ENCODE results near the gene THOC6. TPM values are rescaled to one million over a fixed set of nuclear protein-coding genes. Genes with fewer than 3 reads are reported as not detected.

The THOC6 gene
- total RNA-seq, 5 donors from 2014 or later (not counting 1 experiment from before 2014, with no cell fraction given): 23.7 to 32.8 (median 31.7) TPM

GRCh38 chr16:3017344-3017743, 6.5 kb upstream of the THOC6 start:
- no peak for DNase-seq

GRCh38 chr16:3017794-3018506, 5.9 kb upstream of the THOC6 start, which contains the start of gene CLDN6:
CLDN6 (minus strand) TSS chr16:3018183; CDS start chr16:3016021, 2,162 bp downstream.
- peaks cover 0 to 37% of the 10 kb centered on the region in 2 experiments for H3K27me3 ChIP-seq (replicated peaks in 1 of 2; ENCODE audit: control insufficient read depth in 2 of 2, extremely low read depth in 1 of 2, insufficient read depth in 2 of 2, low read length in 1 of 2)
- Mint-ChIP-seq H3K36me3 (no peaks in the 10 kb centered on the region), H3K27ac (no peak within 1 kb of the TSS), H3K4me1 (peaks cover 25 to 38% (median 31%) of the 10 kb centered on the region in 3 donors), H3K27me3 (peaks cover 0 to 13% of the 10 kb centered on the region in 2 donors), H3K4me3 (peak within 1 kb of the TSS in 2 of 3 donors; percentile 22 to 24), H3K9me3 (no peaks in the 10 kb centered on the region)
- no peaks in the 10 kb centered on the region for H3K36me3 ChIP-seq (ENCODE audit: control insufficient read depth in 2 of 2, extremely low read depth in 1 of 2, insufficient read depth in 1 of 2, low read length in 1 of 2)
- no peak within 1 kb of the TSS for H3K27ac ChIP-seq (ENCODE audit: low read length)
- no peak within 1 kb of the TSS for H3K4me3 ChIP-seq (ENCODE audit: control insufficient read depth in 1 of 2, extremely low read depth in 1 of 2, low read length in 1 of 2)
- peaks cover 16 to 54% of the 10 kb centered on the region in 2 experiments for H3K4me1 ChIP-seq (ENCODE audit: control insufficient read depth in 1 of 2, extremely low read depth in 1 of 2, insufficient read depth in 2 of 2, low read length in 2 of 2)
- ChIA-PET CTCF (no interaction called here), POLR2A (no interaction called here)
- ATAC-seq (replicated peaks in 1 of 4) (no peak), DNase-seq (peak in 3 of 35 experiments; percentile 26 to 48 (median 29))
- no peaks in the 10 kb centered on the region for H3K9me3 ChIP-seq
- WGBS (ENCODE audit: insufficient coverage): 12% methylated on average over 22 of the region's 52 CpGs

More at GRCh38 chr16:3017344-3017743, 6.5 kb upstream of the THOC6 start:
- Mint-ChIP-seq H3K9me3 (no peaks in the 10 kb centered on the region), H3K27ac (no peak overlapping the region), H3K27me3 (peaks cover 0 to 16% of the 10 kb centered on the region in 2 donors), H3K36me3 (no peaks in the 10 kb centered on the region), H3K4me1 (peaks cover 19 to 32% (median 28%) of the 10 kb centered on the region in 3 donors), H3K4me3 (no peak overlapping the region)
- H3K27me3 ChIP-seq (replicated peaks in 1 of 2; ENCODE audit: control insufficient read depth in 2 of 2, extremely low read depth in 1 of 2, insufficient read depth in 2 of 2, low read length in 1 of 2): peaks cover 0 to 42% of the 10 kb centered on the region in 2 experiments
- H3K4me3 ChIP-seq (ENCODE audit: control insufficient read depth in 1 of 2, extremely low read depth in 1 of 2, low read length in 1 of 2): no peak overlapping the region
- ChIA-PET POLR2A (no interaction called here), CTCF (no interaction called here)
- H3K27ac ChIP-seq (ENCODE audit: low read length): no peak overlapping the region
- no peaks in the 10 kb centered on the region for H3K36me3 ChIP-seq (ENCODE audit: control insufficient read depth in 2 of 2, extremely low read depth in 1 of 2, insufficient read depth in 1 of 2, low read length in 1 of 2)
- H3K4me1 ChIP-seq (ENCODE audit: control insufficient read depth in 1 of 2, extremely low read depth in 1 of 2, insufficient read depth in 2 of 2, low read length in 2 of 2): peaks cover 16 to 54% of the 10 kb centered on the region in 2 experiments
- 93% methylated on average over 20 of the region's 20 CpGs for WGBS (ENCODE audit: insufficient coverage)
- no peak for ATAC-seq (replicated peaks in 1 of 4)
- no peaks in the 10 kb centered on the region for H3K9me3 ChIP-seq

GRCh38 chr16:3019594-3020246, 4.1 kb upstream of the THOC6 start:
- peaks cover 38 to 51% (median 44%) of the 10 kb centered on the region in 3 donors for H3K4me1 Mint-ChIP-seq
- peaks cover 21 to 69% of the 10 kb centered on the region in 2 experiments for H3K4me1 ChIP-seq (ENCODE audit: control insufficient read depth in 1 of 2, extremely low read depth in 1 of 2, insufficient read depth in 2 of 2, low read length in 2 of 2)
- no peak for DNase-seq
- POLR2A ChIA-PET: interaction anchor here in 1 of 2 donors (0.6 kb wide), 1 partner anchor 500 kb away, joined by 3 read pairs; no protein-coding TSS in a partner anchor
- peaks cover 0 to 22% of the 10 kb centered on the region in 2 experiments for H3K27me3 ChIP-seq (replicated peaks in 1 of 2; ENCODE audit: control insufficient read depth in 2 of 2, extremely low read depth in 1 of 2, insufficient read depth in 2 of 2, low read length in 1 of 2)
- no peaks in the 10 kb centered on the region for H3K9me3 Mint-ChIP-seq
- peak overlapping the region; percentile 76 to 83 (median 80) for H3K4me3 Mint-ChIP-seq
- WGBS (ENCODE audit: insufficient coverage): 28% methylated on average over 37 of the region's 40 CpGs
- no peaks in the 10 kb centered on the region for H3K36me3 ChIP-seq (ENCODE audit: control insufficient read depth in 2 of 2, extremely low read depth in 1 of 2, insufficient read depth in 1 of 2, low read length in 1 of 2)
- no peak overlapping the region for H3K27ac ChIP-seq (ENCODE audit: low read length)
- CTCF ChIA-PET: interaction anchor here in 1 of 2 donors (0.6 to 1.4 kb wide), 4 partner anchors 8 to 114 kb away, joined by 3 to 8 read pairs (median 4); no protein-coding TSS in a partner anchor
- H3K9me3 ChIP-seq: no peaks in the 10 kb centered on the region
- peak overlapping the region; percentile 59 to 64 for H3K4me3 ChIP-seq (ENCODE audit: control insufficient read depth in 1 of 2, extremely low read depth in 1 of 2, low read length in 1 of 2)
- no peak for ATAC-seq (replicated peaks in 1 of 4)
- peak overlapping the region; percentile 59 to 75 for H3K27ac Mint-ChIP-seq
- H3K36me3 Mint-ChIP-seq: peaks cover 3% of the 10 kb centered on the region
- peaks cover 0 to 7% of the 10 kb centered on the region in 2 donors for H3K27me3 Mint-ChIP-seq

GRCh38 chr16:3020247-3020603, 3.6 kb upstream of the THOC6 start, which contains the start of gene TNFRSF12A:
TNFRSF12A (plus strand) TSS chr16:3020368; CDS start chr16:3020398, 30 bp downstream.
- Mint-ChIP-seq H3K27me3 (peaks cover 0 to 7% of the 10 kb centered on the region in 2 donors), H3K4me3 (peak within 1 kb of the TSS; percentile 80 to 91 (median 83)), H3K27ac (peak within 1 kb of the TSS; percentile 89 to 99), H3K4me1 (peaks cover 38 to 53% (median 44%) of the 10 kb centered on the region in 3 donors), H3K9me3 (no peaks in the 10 kb centered on the region), H3K36me3 (peaks cover 3% of the 10 kb centered on the region)
- peak in 31 of 35 experiments; percentile 18 to 85 (median 41) for DNase-seq
- Histone ChIP-seq H3K9me3 (no peaks in the 10 kb centered on the region), H3K4me3 (ENCODE audit: control insufficient read depth in 1 of 2, extremely low read depth in 1 of 2, low read length in 1 of 2) (peak within 1 kb of the TSS; percentile 59 to 64), H3K27ac (ENCODE audit: low read length) (peak within 1 kb of the TSS; percentile 85), H3K4me1 (ENCODE audit: control insufficient read depth in 1 of 2, extremely low read depth in 1 of 2, insufficient read depth in 2 of 2, low read length in 2 of 2) (peaks cover 21 to 74% of the 10 kb centered on the region in 2 experiments), H3K36me3 (ENCODE audit: control insufficient read depth in 2 of 2, extremely low read depth in 1 of 2, insufficient read depth in 1 of 2, low read length in 1 of 2) (peaks cover 0 to 1% of the 10 kb centered on the region in 2 donors), H3K27me3 (replicated peaks in 1 of 2; ENCODE audit: control insufficient read depth in 2 of 2, extremely low read depth in 1 of 2, insufficient read depth in 2 of 2, low read length in 1 of 2) (peaks cover 0 to 22% of the 10 kb centered on the region in 2 experiments)
- ATAC-seq (replicated peaks in 1 of 4): peak; percentile 5 to 26 (median 12)
- CTCF ChIA-PET: interaction anchor here in 1 of 2 donors (0.6 to 1.4 kb wide), 5 partner anchors 8 to 113 kb away, joined by 3 to 8 read pairs (median 3); no protein-coding TSS in a partner anchor
- 0% methylated on average over 36 of the region's 49 CpGs for WGBS (ENCODE audit: insufficient coverage)
- POLR2A ChIA-PET: no interaction called here

- peaks cover 0 to 7% of the 10 kb centered on the region in 2 donors for H3K36me3 ChIP-seq (ENCODE audit: control insufficient read depth in 2 of 2, extremely low read depth in 1 of 2, insufficient read depth in 1 of 2, low read length in 1 of 2)
- H3K4me3 ChIP-seq (ENCODE audit: control insufficient read depth in 1 of 2, extremely low read depth in 1 of 2, low read length in 1 of 2): peak overlapping the region; percentile 58 to 59
- H3K36me3 Mint-ChIP-seq: peaks cover 3% of the 10 kb centered on the region
- H3K4me3 Mint-ChIP-seq: peak overlapping the region; percentile 80 to 91 (median 80)
- peak overlapping the region; percentile 85 for H3K27ac ChIP-seq (ENCODE audit: low read length)
- ChIA-PET POLR2A (no interaction called here), CTCF (interaction anchor here in 1 of 2 donors (0.5 to 1.4 kb wide), 6 partner anchors 7 to 112 kb away, joined by 3 to 8 read pairs (median 4); no protein-coding TSS in a partner anchor)
- peaks cover 0 to 22% of the 10 kb centered on the region in 2 experiments for H3K27me3 ChIP-seq (replicated peaks in 1 of 2; ENCODE audit: control insufficient read depth in 2 of 2, extremely low read depth in 1 of 2, insufficient read depth in 2 of 2, low read length in 1 of 2)
- peaks cover 0 to 7% of the 10 kb centered on the region in 2 donors for H3K27me3 Mint-ChIP-seq
- under 1% methylated on average over 45 of the region's 57 CpGs for WGBS (ENCODE audit: insufficient coverage)
- peaks cover 38 to 54% (median 44%) of the 10 kb centered on the region in 3 donors for H3K4me1 Mint-ChIP-seq
- no peaks in the 10 kb centered on the region for H3K9me3 ChIP-seq
- peak overlapping the region; percentile 89 to 99 for H3K27ac Mint-ChIP-seq
- peak in 25 of 35 experiments; percentile 5 to 82 (median 43) for DNase-seq
- H3K9me3 Mint-ChIP-seq: no peaks in the 10 kb centered on the region
- peak; percentile 3 to 19 (median 12) for ATAC-seq (replicated peaks in 1 of 4)
- peaks cover 21 to 80% of the 10 kb centered on the region in 2 experiments for H3K4me1 ChIP-seq (ENCODE audit: control insufficient read depth in 1 of 2, extremely low read depth in 1 of 2, insufficient read depth in 2 of 2, low read length in 2 of 2)
These were observed 3.0 kb upstream of the THOC6 start for GRCh38 chr16:3020604-3021448.
